Measurements from ENCODE around the gene CRTC3.

GRCh38 chr15:90520365-90520764, 9.4 kb upstream of the CRTC3 start:
- TF ChIP-seq, protein P1, sequence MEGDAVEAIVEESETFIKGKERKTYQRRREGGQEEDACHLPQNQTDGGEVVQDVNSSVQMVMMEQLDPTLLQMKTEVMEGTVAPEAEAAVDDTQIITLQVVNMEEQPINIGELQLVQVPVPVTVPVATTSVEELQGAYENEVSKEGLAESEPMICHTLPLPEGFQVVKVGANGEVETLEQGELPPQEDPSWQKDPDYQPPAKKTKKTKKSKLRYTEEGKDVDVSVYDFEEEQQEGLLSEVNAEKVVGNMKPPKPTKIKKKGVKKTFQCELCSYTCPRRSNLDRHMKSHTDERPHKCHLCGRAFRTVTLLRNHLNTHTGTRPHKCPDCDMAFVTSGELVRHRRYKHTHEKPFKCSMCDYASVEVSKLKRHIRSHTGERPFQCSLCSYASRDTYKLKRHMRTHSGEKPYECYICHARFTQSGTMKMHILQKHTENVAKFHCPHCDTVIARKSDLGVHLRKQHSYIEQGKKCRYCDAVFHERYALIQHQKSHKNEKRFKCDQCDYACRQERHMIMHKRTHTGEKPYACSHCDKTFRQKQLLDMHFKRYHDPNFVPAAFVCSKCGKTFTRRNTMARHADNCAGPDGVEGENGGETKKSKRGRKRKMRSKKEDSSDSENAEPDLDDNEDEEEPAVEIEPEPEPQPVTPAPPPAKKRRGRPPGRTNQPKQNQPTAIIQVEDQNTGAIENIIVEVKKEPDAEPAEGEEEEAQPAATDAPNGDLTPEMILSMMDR (IDR thresholded peaks at IDR 0.05): no peak
- no peak for TF ChIP-seq POLR2A (IDR thresholded peaks at IDR 0.05)

Data from testis (tissue), 2 donors.